HG03139 (cell line): ENCODE data around the gene HOTAIR.

Experiments used
- ATAC-seq: cut with Tn5 transposase; IDR thresholded peaks from one replicate; pipeline ENCODE4 v1.9.1; 2021; ENCODE audit not compliant: unreplicated experiment

HOTAIR gene

GRCh38 chr12:54000116-54001114 is 25.7 kb upstream of the HOTAIR start, which contains the start of gene HOXC9:
Gene HOXC9, plus strand, starts transcription at chr12:54000161. Its CDS starts 28 bp downstream, at chr12:54000189.
- ATAC-seq: no peak

GRCh38 chr12:53999559-54000115 is 24.9 kb upstream of the HOTAIR start:
- no peak for ATAC-seq

GRCh38 chr12:53998900-53999236 is 24.1 kb upstream of the HOTAIR start:
- ATAC-seq: no peak

- no peak for ATAC-seq
Observed at GRCh38 chr12:53998110-53998899, 23.6 kb upstream of the HOTAIR start.

GRCh38 chr12:53997204-53998109 is 22.7 kb upstream of the HOTAIR start:
- ATAC-seq: no peak

- no peak for ATAC-seq
Observed at GRCh38 chr12:53996240-53997203, 21.8 kb upstream of the HOTAIR start.

- no peak for ATAC-seq
Observed at GRCh38 chr12:53995378-53996239, 20.9 kb upstream of the HOTAIR start.

GRCh38 chr12:53995002-53995377 is 20.2 kb upstream of the HOTAIR start:
- ATAC-seq: no peak

GRCh38 chr12:53994264-53995001 is 19.7 kb upstream of the HOTAIR start:
- ATAC-seq: no peak

- no peak for ATAC-seq
Observed at GRCh38 chr12:53994009-53994263, 19.2 kb upstream of the HOTAIR start.

GRCh38 chr12:53993162-53994008 is 18.6 kb upstream of the HOTAIR start:
- no peak for ATAC-seq

GRCh38 chr12:53992377-53992889 is 17.7 kb upstream of the HOTAIR start:
- ATAC-seq: no peak

- ATAC-seq: no peak
Observed at GRCh38 chr12:53991077-53991460, 16.3 kb upstream of the HOTAIR start.

- no peak for ATAC-seq
Observed at GRCh38 chr12:53990311-53991076, 15.7 kb upstream of the HOTAIR start.

- ATAC-seq: no peak
Observed at GRCh38 chr12:53989227-53990113, 14.7 kb upstream of the HOTAIR start.
